Measurements from ENCODE around the gene PAIP2. TPM values are rescaled to one million over a fixed set of nuclear protein-coding genes. Genes with fewer than 3 reads are reported as not detected.
"Not testable (repeated sequence)": the region's sequence is repeated elsewhere in the genome, so short reads cannot be mapped to it uniquely, and the experiment has no call there.

The PAIP2 gene
- total RNA-seq, 1 experiment from 2014 or later, result 81.2 TPM

DNA sequence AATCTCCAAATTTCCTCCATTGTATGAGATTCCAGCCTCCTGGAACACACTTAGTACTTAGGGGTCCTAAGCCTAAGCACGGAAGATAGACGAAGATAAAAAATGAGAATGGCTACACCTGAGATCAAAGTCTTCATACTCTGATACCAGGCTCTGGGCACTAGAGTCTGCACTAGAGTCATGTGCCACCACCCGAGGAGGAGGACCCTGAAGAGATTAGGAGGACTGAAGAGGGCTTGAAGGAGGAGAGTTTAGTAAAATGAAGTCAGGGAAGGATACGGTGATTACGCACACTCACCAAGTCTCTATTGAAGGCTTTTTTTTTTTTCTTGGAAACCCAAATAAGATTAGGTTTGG lies 62.8 kb downstream of the PAIP2 start:
- H3K9me3 Mint-ChIP-seq (ENCODE audit: low read depth, unreplicated experiment), result no peaks in the 10 kb centered on the region
- BruUV-seq (replicated peaks), result no TSS peak
- peak overlapping the region; percentile 98 for H3K4me3 Mint-ChIP-seq (ENCODE audit: low read depth, unreplicated experiment)
- H3K27ac Mint-ChIP-seq (ENCODE audit: unreplicated experiment), result peak overlapping the region; percentile 100
- H3K4me1 Mint-ChIP-seq (ENCODE audit: low read depth, unreplicated experiment), result peaks cover 26% of the 10 kb centered on the region
- intact Hi-C loops (cut with micrococcal nuclease; ENCODE audit: unreplicated experiment), result no loop called here
- CTCF ChIA-PET, result no interaction called here
- no peak for DNase-seq
- TF ChIP-seq, protein P1, sequence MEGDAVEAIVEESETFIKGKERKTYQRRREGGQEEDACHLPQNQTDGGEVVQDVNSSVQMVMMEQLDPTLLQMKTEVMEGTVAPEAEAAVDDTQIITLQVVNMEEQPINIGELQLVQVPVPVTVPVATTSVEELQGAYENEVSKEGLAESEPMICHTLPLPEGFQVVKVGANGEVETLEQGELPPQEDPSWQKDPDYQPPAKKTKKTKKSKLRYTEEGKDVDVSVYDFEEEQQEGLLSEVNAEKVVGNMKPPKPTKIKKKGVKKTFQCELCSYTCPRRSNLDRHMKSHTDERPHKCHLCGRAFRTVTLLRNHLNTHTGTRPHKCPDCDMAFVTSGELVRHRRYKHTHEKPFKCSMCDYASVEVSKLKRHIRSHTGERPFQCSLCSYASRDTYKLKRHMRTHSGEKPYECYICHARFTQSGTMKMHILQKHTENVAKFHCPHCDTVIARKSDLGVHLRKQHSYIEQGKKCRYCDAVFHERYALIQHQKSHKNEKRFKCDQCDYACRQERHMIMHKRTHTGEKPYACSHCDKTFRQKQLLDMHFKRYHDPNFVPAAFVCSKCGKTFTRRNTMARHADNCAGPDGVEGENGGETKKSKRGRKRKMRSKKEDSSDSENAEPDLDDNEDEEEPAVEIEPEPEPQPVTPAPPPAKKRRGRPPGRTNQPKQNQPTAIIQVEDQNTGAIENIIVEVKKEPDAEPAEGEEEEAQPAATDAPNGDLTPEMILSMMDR (IDR thresholded peaks at IDR 0.05; ENCODE audit: unreplicated experiment), result no peak
- peaks cover 22% of the 10 kb centered on the region for H3K36me3 Mint-ChIP-seq (ENCODE audit: insufficient read depth, unreplicated experiment)
- no peaks in the 10 kb centered on the region for H3K27me3 Mint-ChIP-seq (ENCODE audit: unreplicated experiment)

DNA sequence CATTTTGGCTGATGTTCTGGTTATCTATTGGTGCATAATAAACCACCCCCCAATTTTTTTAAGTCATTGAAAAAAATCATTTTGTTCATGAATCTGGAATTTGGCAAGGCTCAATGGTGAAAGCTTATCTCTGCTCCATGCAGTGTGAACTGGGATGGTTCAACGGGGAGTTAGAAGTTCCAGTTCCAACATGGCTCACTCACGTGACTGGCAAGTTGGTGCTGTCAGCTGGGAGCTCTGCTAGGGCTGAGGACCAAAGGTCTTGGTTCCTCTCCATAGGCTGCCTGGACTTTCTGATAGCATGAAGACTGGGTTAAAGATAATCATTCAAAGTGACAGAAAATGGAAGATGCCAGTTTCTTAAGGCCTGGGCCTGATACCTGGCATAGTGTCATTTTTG lies 65.3 kb downstream of the PAIP2 start:
- H3K27ac Mint-ChIP-seq (ENCODE audit: unreplicated experiment), result no peak overlapping the region
- peaks cover 19% of the 10 kb centered on the region for H3K36me3 Mint-ChIP-seq (ENCODE audit: insufficient read depth, unreplicated experiment)
- DNase-seq, result no peak
- TF ChIP-seq, protein P1 (IDR thresholded peaks at IDR 0.05; ENCODE audit: unreplicated experiment), result no peak
- intact Hi-C loops (cut with micrococcal nuclease; ENCODE audit: unreplicated experiment), result no loop called here
- BruUV-seq (replicated peaks), result no TSS peak
- CTCF ChIA-PET, result no interaction called here
- H3K9me3 Mint-ChIP-seq (ENCODE audit: low read depth, unreplicated experiment), result no peaks in the 10 kb centered on the region
- H3K27me3 Mint-ChIP-seq (ENCODE audit: unreplicated experiment), result peaks cover 4% of the 10 kb centered on the region
- H3K4me1 Mint-ChIP-seq (ENCODE audit: low read depth, unreplicated experiment), result peaks cover 26% of the 10 kb centered on the region
- H3K4me3 Mint-ChIP-seq (ENCODE audit: low read depth, unreplicated experiment), result no peak overlapping the region

DNA sequence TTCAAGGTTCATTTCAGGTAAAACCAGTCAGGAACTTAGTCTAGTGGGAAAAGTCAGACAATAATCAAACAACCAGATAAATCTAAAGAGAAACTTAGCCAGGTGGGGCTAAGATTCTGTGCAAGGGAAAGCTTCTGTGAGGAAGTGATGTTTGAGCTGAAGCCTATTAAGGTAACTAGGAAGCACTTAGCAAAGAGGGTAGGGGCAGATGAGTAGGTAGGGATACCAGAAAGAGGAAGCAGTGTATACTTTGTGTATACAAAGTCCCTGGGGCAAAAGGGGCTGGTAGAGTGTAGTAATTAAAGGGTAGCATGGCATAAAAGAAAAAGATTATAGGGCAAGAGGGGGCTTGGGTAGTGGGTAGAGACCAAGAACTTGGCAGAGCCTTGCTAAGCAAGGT lies 65.9 kb downstream of the PAIP2 start:
- Mint-ChIP-seq H3K27ac (ENCODE audit: unreplicated experiment) (no peak overlapping the region), H3K4me3 (ENCODE audit: low read depth, unreplicated experiment) (no peak overlapping the region), H3K36me3 (ENCODE audit: insufficient read depth, unreplicated experiment) (peaks cover 19% of the 10 kb centered on the region), H3K4me1 (ENCODE audit: low read depth, unreplicated experiment) (peaks cover 24% of the 10 kb centered on the region), H3K27me3 (ENCODE audit: unreplicated experiment) (peaks cover 10% of the 10 kb centered on the region), H3K9me3 (ENCODE audit: low read depth, unreplicated experiment) (no peaks in the 10 kb centered on the region)
- no TSS peak for BruUV-seq (replicated peaks)
- TF ChIP-seq, protein P1 (IDR thresholded peaks at IDR 0.05; ENCODE audit: unreplicated experiment), result no peak
- DNase-seq, result no peak
- intact Hi-C loops (cut with micrococcal nuclease; ENCODE audit: unreplicated experiment), result no loop called here
- CTCF ChIA-PET, result no interaction called here

DNA sequence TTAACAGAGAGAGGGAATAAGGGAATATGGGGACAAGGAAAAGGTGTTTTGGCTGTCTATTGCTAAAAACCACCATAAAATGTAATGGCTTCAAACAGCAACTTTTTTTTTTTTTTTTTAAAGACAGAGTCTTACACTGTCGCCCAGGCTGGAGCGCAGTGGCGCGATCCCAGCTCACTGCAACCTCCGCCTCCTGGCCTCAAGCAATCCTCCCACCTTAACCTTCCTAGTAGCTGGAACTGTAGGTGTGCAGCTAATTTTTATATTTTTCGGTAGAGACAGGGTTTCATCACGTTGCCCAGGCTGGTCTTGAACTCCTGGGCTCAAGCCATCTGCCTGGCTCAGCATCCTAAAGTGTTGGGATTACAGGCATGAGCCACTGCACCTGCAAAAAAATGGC lies 66.5 kb downstream of the PAIP2 start:
- intact Hi-C loops (cut with micrococcal nuclease; ENCODE audit: unreplicated experiment), result no loop called here
- Mint-ChIP-seq H3K9me3 (ENCODE audit: low read depth, unreplicated experiment) (no peaks in the 10 kb centered on the region), H3K36me3 (ENCODE audit: insufficient read depth, unreplicated experiment) (peaks cover 12% of the 10 kb centered on the region), H3K27me3 (ENCODE audit: unreplicated experiment) (peaks cover 17% of the 10 kb centered on the region), H3K4me1 (ENCODE audit: low read depth, unreplicated experiment) (peaks cover 17% of the 10 kb centered on the region), H3K27ac (ENCODE audit: unreplicated experiment) (no peak overlapping the region), H3K4me3 (ENCODE audit: low read depth, unreplicated experiment) (no peak overlapping the region)
- no TSS peak for BruUV-seq (replicated peaks)
- CTCF ChIA-PET, result no interaction called here
- TF ChIP-seq, protein P1 (IDR thresholded peaks at IDR 0.05; ENCODE audit: unreplicated experiment), result no peak
- DNase-seq, result no peak

DNA sequence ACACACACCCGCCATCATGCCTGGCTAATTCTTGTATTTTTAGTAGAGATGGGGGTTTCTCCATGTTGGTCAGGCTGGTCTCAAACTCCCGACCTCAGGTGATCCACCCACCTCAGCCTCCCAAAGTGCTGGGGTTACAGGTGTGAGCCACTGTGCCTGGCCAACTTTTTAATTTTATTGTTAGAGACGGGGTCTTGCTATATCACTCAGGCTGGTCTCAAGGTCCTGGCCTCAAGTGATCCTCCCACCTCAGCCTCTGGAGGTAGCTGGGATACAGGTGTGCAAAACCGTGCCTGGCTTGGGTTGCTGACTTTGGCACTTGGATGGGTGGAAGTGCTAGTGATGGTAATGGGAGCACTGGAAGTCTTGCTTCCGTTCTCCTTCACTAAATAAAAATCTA lies 67.5 kb downstream of the PAIP2 start:
- intact Hi-C loops (cut with micrococcal nuclease; ENCODE audit: unreplicated experiment); H3K4me3 Mint-ChIP-seq (ENCODE audit: low read depth, unreplicated experiment); H3K36me3 Mint-ChIP-seq (ENCODE audit: insufficient read depth, unreplicated experiment); BruUV-seq (replicated peaks); H3K4me1 Mint-ChIP-seq (ENCODE audit: low read depth, unreplicated experiment); H3K9me3 Mint-ChIP-seq (ENCODE audit: low read depth, unreplicated experiment); H3K27ac Mint-ChIP-seq (ENCODE audit: unreplicated experiment); CTCF ChIA-PET; DNase-seq: not testable (repeated sequence)
- H3K27me3 Mint-ChIP-seq (ENCODE audit: unreplicated experiment), result peaks cover 22% of the 10 kb centered on the region
